ENCODE measurements around the gene ZNF385D.

ZNF385D gene

DNA sequence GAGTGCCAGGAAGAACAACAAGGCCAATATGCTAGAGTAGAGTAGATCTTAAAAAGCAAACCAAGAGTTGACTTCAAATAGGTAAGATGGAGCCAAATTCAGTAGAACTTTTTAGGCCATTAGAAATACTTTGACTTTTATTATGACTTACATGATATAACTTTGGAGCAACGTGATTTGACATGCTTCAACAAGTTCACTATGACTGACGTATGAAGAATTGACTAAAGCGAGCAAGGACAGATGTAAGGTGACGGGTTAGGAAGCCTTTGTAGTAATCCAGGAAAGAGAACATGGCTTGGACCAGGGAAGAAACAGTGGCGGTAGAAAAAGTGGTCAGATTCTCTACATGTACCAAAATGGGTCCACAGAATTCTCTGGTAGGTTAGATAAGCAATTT is 4.9 kb upstream of the ZNF385D start:
- no peak overlapping the region for H3K27ac ChIP-seq
- H3K9ac ChIP-seq (ENCODE audit: insufficient read length), result no peak overlapping the region
- TF ChIP-seq POLR2AphosphoS5 (IDR thresholded peaks at IDR 0.05; ENCODE audit: borderline replicate concordance, low read depth, low read length), result no peak
- no peak for TF ChIP-seq EZH2 (IDR thresholded peaks at IDR 0.05)
- TF ChIP-seq FOXP2 (optimal IDR thresholded peaks at IDR 0.05; ENCODE audit: control extremely low read depth, extremely low read length, insufficient read depth), result no peak

DNA sequence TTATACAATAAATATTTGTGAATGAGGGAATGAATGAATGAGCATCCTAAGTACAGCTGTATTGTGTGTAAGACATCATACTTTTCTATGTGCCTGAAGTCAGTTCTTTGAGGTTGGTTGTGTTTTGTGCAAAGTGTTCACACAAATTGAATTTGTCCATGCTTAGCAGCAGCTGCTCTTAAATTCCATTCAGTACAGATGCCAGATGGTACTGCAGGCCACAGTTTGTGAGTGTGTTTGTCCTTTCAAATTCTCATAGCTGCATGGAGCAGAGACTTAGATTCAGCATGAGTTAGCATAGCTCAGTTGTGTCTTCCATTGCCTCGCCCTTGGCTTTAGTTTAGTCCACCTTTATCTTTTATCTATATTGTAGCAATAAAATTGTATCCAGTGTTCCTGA is 3.8 kb upstream of the ZNF385D start:
- no peak for TF ChIP-seq EZH2 (IDR thresholded peaks at IDR 0.05)
- no peak for TF ChIP-seq FOXP2 (optimal IDR thresholded peaks at IDR 0.05; ENCODE audit: control extremely low read depth, extremely low read length, insufficient read depth)
- TF ChIP-seq POLR2AphosphoS5 (IDR thresholded peaks at IDR 0.05; ENCODE audit: borderline replicate concordance, low read depth, low read length), result no peak
- Histone ChIP-seq H3K27ac (no peak overlapping the region), H3K4me3 (no peak overlapping the region), H3K36me3 (ENCODE audit: insufficient read depth, low read length) (no peaks in the 10 kb centered on the region), H3K9me3 (ENCODE audit: low read depth, low read length) (no peaks in the 10 kb centered on the region), H3K9ac (ENCODE audit: insufficient read length) (no peak overlapping the region)
- no peak for DNase-seq (ENCODE audit: low read depth, low spot score)

More for the DNA sequence above, 4.9 kb upstream of the ZNF385D start:
- Histone ChIP-seq H3K4me3 (no peak overlapping the region), H3K9me3 (ENCODE audit: low read depth, low read length) (no peaks in the 10 kb centered on the region), H3K36me3 (ENCODE audit: insufficient read depth, low read length) (no peaks in the 10 kb centered on the region)
- no peak for DNase-seq (ENCODE audit: low read depth, low spot score)

- DNase-seq (ENCODE audit: low read depth, low spot score), result no peak
- Histone ChIP-seq H3K27ac (no peak overlapping the region), H3K4me3 (no peak overlapping the region), H3K9me3 (ENCODE audit: low read depth, low read length) (no peaks in the 10 kb centered on the region), H3K36me3 (ENCODE audit: insufficient read depth, low read length) (no peaks in the 10 kb centered on the region), H3K9ac (ENCODE audit: insufficient read length) (no peak overlapping the region)
- TF ChIP-seq EZH2 (IDR thresholded peaks at IDR 0.05) (no peak), FOXP2 (optimal IDR thresholded peaks at IDR 0.05; ENCODE audit: control extremely low read depth, extremely low read length, insufficient read depth) (no peak), POLR2AphosphoS5 (IDR thresholded peaks at IDR 0.05; ENCODE audit: borderline replicate concordance, low read depth, low read length) (no peak)
Observed at GRCh38 chr3:21752749-21753347, 1.8 kb upstream of the ZNF385D start.

GRCh38 chr3:21751886-21752285 is 876 bp upstream of the ZNF385D start:
- TF ChIP-seq FOXP2 (optimal IDR thresholded peaks at IDR 0.05; ENCODE audit: control extremely low read depth, extremely low read length, insufficient read depth) (no peak), POLR2AphosphoS5 (IDR thresholded peaks at IDR 0.05; ENCODE audit: borderline replicate concordance, low read depth, low read length) (no peak), EZH2 (IDR thresholded peaks at IDR 0.05) (no peak)
- Histone ChIP-seq H3K27ac (no peak overlapping the region), H3K4me3 (no peak overlapping the region), H3K9ac (ENCODE audit: insufficient read length) (no peak overlapping the region), H3K36me3 (ENCODE audit: insufficient read depth, low read length) (no peaks in the 10 kb centered on the region), H3K9me3 (ENCODE audit: low read depth, low read length) (no peaks in the 10 kb centered on the region)
- no peak for DNase-seq (ENCODE audit: low read depth, low spot score)

DNA sequence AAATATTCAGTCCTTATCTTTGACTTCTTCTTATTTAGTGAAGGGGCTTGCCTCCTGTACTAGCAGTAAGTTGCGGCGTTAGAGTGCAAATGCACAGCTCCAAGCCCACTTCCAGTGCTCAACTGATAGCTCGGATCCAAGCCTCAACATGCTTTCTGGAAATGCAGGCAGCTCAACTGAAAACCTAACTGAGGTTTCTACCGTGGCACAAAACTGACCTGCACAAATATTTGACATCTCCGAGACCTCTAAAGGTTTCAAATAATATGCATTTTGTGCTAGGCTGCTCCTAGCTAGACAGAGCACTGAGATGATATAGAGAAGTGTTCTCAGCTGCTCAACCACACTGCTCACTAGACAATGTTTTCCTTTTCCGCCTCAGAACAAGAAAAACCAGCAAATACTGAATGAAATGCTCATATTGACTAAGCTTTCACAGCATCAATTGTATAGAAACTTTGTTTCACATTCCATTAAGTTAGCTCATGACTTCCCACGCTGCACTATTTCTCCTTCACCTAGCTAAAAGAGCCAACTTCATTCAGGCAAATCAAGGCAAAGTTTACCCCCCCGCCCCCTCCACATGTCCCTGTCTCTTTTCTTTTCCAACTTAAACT is 822 bp downstream of the ZNF385D start:
- Histone ChIP-seq H3K4me3 (no peak overlapping the region), H3K27ac (no peak overlapping the region), H3K36me3 (ENCODE audit: insufficient read depth, low read length) (no peaks in the 10 kb centered on the region), H3K9ac (ENCODE audit: insufficient read length) (no peak overlapping the region), H3K9me3 (ENCODE audit: low read depth, low read length) (no peaks in the 10 kb centered on the region)
- no peak for DNase-seq (ENCODE audit: low read depth, low spot score)
- TF ChIP-seq POLR2AphosphoS5 (IDR thresholded peaks at IDR 0.05; ENCODE audit: borderline replicate concordance, low read depth, low read length) (no peak), FOXP2 (optimal IDR thresholded peaks at IDR 0.05; ENCODE audit: control extremely low read depth, extremely low read length, insufficient read depth) (no peak), EZH2 (IDR thresholded peaks at IDR 0.05) (no peak)

- H3K9ac ChIP-seq (ENCODE audit: insufficient read length), result no peak overlapping the region
- H3K36me3 ChIP-seq (ENCODE audit: insufficient read depth, low read length), result no peaks in the 10 kb centered on the region
- H3K4me3 ChIP-seq, result no peak overlapping the region
- H3K27ac ChIP-seq, result no peak overlapping the region
- TF ChIP-seq FOXP2 (optimal IDR thresholded peaks at IDR 0.05; ENCODE audit: control extremely low read depth, extremely low read length, insufficient read depth) (no peak), POLR2AphosphoS5 (IDR thresholded peaks at IDR 0.05; ENCODE audit: borderline replicate concordance, low read depth, low read length) (no peak), EZH2 (IDR thresholded peaks at IDR 0.05) (no peak)
- no peak for DNase-seq (ENCODE audit: low read depth, low spot score)
- H3K9me3 ChIP-seq (ENCODE audit: low read depth, low read length), result no peaks in the 10 kb centered on the region
Observed at GRCh38 chr3:21747966-21748555, 2.9 kb downstream of the ZNF385D start.

DNA sequence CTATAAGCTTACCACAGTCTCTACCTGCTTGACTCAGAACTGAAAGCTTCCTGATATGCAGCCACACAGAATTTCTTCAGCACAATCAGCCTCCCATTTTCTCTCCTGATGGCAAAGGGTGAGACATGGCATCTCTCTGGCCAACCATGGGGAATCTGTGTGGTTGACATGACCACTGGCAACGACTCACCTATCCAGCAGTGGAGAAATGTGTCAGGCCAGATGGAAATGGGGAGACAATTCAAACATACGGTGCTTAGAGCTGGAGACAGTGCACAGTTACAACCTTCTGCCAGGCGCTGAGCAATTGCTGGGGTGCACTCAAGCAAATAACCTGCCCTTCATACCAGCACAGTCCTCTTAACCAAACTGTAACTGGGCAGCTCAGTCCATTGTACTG is 3.6 kb downstream of the ZNF385D start:
- H3K9ac ChIP-seq (ENCODE audit: insufficient read length), result no peak overlapping the region
- H3K4me3 ChIP-seq, result no peak overlapping the region
- H3K36me3 ChIP-seq (ENCODE audit: insufficient read depth, low read length), result no peaks in the 10 kb centered on the region
- DNase-seq (ENCODE audit: low read depth, low spot score), result no peak
- H3K9me3 ChIP-seq (ENCODE audit: low read depth, low read length), result no peaks in the 10 kb centered on the region
- TF ChIP-seq POLR2AphosphoS5 (IDR thresholded peaks at IDR 0.05; ENCODE audit: borderline replicate concordance, low read depth, low read length) (no peak), FOXP2 (optimal IDR thresholded peaks at IDR 0.05; ENCODE audit: control extremely low read depth, extremely low read length, insufficient read depth) (no peak), EZH2 (IDR thresholded peaks at IDR 0.05) (no peak)
- no peak overlapping the region for H3K27ac ChIP-seq

DNA sequence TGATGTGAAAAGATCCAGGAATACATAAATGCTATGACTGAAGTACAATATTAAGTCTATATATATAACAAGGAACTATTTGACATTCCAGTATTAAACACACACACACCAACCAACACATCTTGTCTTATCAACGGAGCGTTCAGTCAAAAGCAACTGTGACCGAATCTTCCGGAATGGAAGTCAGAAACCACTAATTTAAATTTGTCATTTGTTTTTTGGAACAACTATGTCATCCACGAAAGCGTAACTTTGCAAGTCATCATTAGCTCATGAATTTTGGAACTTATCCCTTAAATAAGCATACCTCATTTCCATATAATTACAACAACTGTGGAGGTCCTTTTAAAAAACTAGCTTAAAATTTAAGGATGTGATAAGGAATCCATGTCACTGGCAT is 5.0 kb downstream of the ZNF385D start:
- H3K4me3 ChIP-seq, result no peak overlapping the region
- no peak for TF ChIP-seq FOXP2 (optimal IDR thresholded peaks at IDR 0.05; ENCODE audit: control extremely low read depth, extremely low read length, insufficient read depth)
- no peak for TF ChIP-seq EZH2 (IDR thresholded peaks at IDR 0.05)
- TF ChIP-seq POLR2AphosphoS5 (IDR thresholded peaks at IDR 0.05; ENCODE audit: borderline replicate concordance, low read depth, low read length), result no peak
- H3K9me3 ChIP-seq (ENCODE audit: low read depth, low read length), result no peaks in the 10 kb centered on the region
- no peak for DNase-seq (ENCODE audit: low read depth, low spot score)
- H3K36me3 ChIP-seq (ENCODE audit: insufficient read depth, low read length), result no peaks in the 10 kb centered on the region
- H3K9ac ChIP-seq (ENCODE audit: insufficient read length), result no peak overlapping the region
- no peak overlapping the region for H3K27ac ChIP-seq

Data from SK-N-MC (cell line).